B cell (primary cell): ENCODE measurements around the gene CDH2. TPM values are rescaled to one million over a fixed set of nuclear protein-coding genes. Genes with fewer than 3 reads are reported as not detected.

ENCODE experiments used
- ATAC-seq: fragments of 200-7000 bp; cut with Tn5 transposase; one replicate; pipeline ENCODE4 v1.10.0; 2021; ENCODE audit warnings: low read depth, mild to moderate bottlenecking, moderate number of reproducible peaks, moderate library complexity
- CTCF ChIA-PET: fragments of 350-600 bp; sonication (Branson Sonifier 250); formaldehyde crosslinking; loops from one replicate; lab custom pipeline; 2021; ENCODE audit warnings: antibody characterized with exemption, inconsistent platforms; lab: Charles Lee
- POLR2A ChIA-PET: fragments of 350-600 bp; sonication (Branson Sonifier 250); formaldehyde crosslinking; loops from one replicate; lab custom pipeline; 2021; ENCODE audit warnings: antibody characterized with exemption; lab: Charles Lee
- DNase-seq: peaks from one replicate; pipeline ENCODE4 v3.0.0; 2013
- H2AFZ ChIP-seq: 2 replicates; pipeline ENCODE4 v1.6.1; 2012; ENCODE audit warnings: mild to moderate bottlenecking, low read depth, low read length; ENCODE audit not compliant: insufficient read depth, poor library complexity, severe bottlenecking
- H3K27ac ChIP-seq, 2 donors: 1 replicate in 1 of 2; 2 replicates in 1 of 2; pipeline ENCODE4 v1.5.1; 2012 to 2013; ENCODE audit warnings: low read length in 2 of 2, mild to moderate bottlenecking in 2 of 2, moderate library complexity in 1 of 2
- H3K27me3 ChIP-seq, 4 experiments: fragments of 200-600 bp in 1 of 4; sonication (generic) in 1 of 4; replicated peaks in 1 of 4; 1 replicate in 2 of 4; 2 replicates in 2 of 4; pipeline versions ENCODE4 v1.6.1 to v1.7.0; 2013 to 2016; ENCODE audit warnings: low read length in 3 of 4, mild to moderate bottlenecking in 2 of 4, mixed read lengths in 1 of 4, moderate library complexity in 1 of 4; ENCODE audit not compliant: insufficient read depth in 4 of 4, control insufficient read depth in 3 of 4; ENCODE audit errors: control extremely low read depth in 1 of 4
- H3K36me3 ChIP-seq, 2 experiments: replicated peaks in 1 of 2; 1 replicate in 1 of 2; 2 replicates in 1 of 2; pipeline versions ENCODE4 v1.6.1 to v1.7.1; 2013; ENCODE audit warnings: low read length in 1 of 2; ENCODE audit not compliant: insufficient read depth in 2 of 2, control insufficient read depth in 1 of 2; ENCODE audit errors: control extremely low read depth in 1 of 2, extremely low read depth in 1 of 2
- H3K4me1 ChIP-seq, 2 donors: fragments of 200-600 bp in 1 of 2; sonication (generic) in 1 of 2; 1 replicate in 1 of 2; 2 replicates in 1 of 2; pipeline versions ENCODE4 v1.5.1 to v1.6.1; 2013 to 2017; ENCODE audit warnings: low read length in 2 of 2; ENCODE audit not compliant: control insufficient read depth in 2 of 2, insufficient read depth in 2 of 2
- H3K4me2 ChIP-seq: replicated peaks from 2 replicates; pipeline ENCODE3; 2012; ENCODE audit warnings: mild to moderate bottlenecking, low read depth, low read length; ENCODE audit not compliant: poor library complexity, severe bottlenecking
- H3K4me3 ChIP-seq, 5 experiments: fragments of 200-600 bp in 1 of 5; sonication (generic) in 1 of 5; 1 replicate in 3 of 5; 2 replicates in 2 of 5; pipeline versions ENCODE4 v1.5.1 to v1.7.0; 2011 to 2016; ENCODE audit warnings: low read length in 4 of 5, mild to moderate bottlenecking in 4 of 5, low read depth in 2 of 5, control low read depth in 1 of 5, moderate library complexity in 1 of 5; ENCODE audit not compliant: insufficient read depth in 1 of 5; ENCODE audit errors: control extremely low read depth in 1 of 5, extremely low read depth in 1 of 5
- H3K79me2 ChIP-seq: fragments of 200-600 bp; sonication (generic); one replicate; pipeline ENCODE4 v1.6.0; 2016; ENCODE audit warnings: low read length; ENCODE audit not compliant: control insufficient read depth, insufficient read depth
- H3K9ac ChIP-seq: fragments of 200-600 bp; sonication (generic); 2 replicates; pipeline ENCODE4 v1.6.1; 2017; ENCODE audit warnings: mild to moderate bottlenecking, low read length, moderate library complexity
- H3K9me3 ChIP-seq, 3 donors: one replicate each; pipeline versions ENCODE4 v1.6.1 to v1.7.1; 2013; ENCODE audit warnings: low read length in 2 of 3; ENCODE audit not compliant: control insufficient read depth in 2 of 3, insufficient read depth in 1 of 3; ENCODE audit errors: control extremely low read depth in 1 of 3
- H4K20me1 ChIP-seq: 2 replicates; pipeline ENCODE4 v1.6.0; 2012; ENCODE audit warnings: mild to moderate bottlenecking, low read length; ENCODE audit not compliant: insufficient read depth, control insufficient read depth, poor library complexity, severe bottlenecking
- H3K27ac Mint-ChIP-seq: one replicate; pipeline ENCODE4 v1.8.0; 2021; ENCODE audit warnings: mixed read lengths
- H3K27me3 Mint-ChIP-seq: one replicate; pipeline ENCODE4 v1.8.0; 2021; ENCODE audit warnings: mixed read lengths
- H3K4me1 Mint-ChIP-seq: one replicate; pipeline ENCODE4 v1.8.0; 2021; ENCODE audit warnings: mixed read lengths
- H3K4me3 Mint-ChIP-seq: one replicate; pipeline ENCODE4 v1.8.0; 2021; ENCODE audit warnings: mixed read lengths
- H3K9me3 Mint-ChIP-seq: one replicate; pipeline ENCODE4 v1.8.0; 2022; ENCODE audit warnings: mixed read lengths; ENCODE audit not compliant: insufficient read depth
- EZH2 ChIP-seq: IDR thresholded peaks from 2 replicates; pipeline ENCODE4 v1.6.1; 2012; ENCODE audit warnings: borderline replicate concordance, low read depth, mild to moderate bottlenecking, moderate library complexity, low read length; ENCODE audit not compliant: insufficient read depth, poor library complexity, severe bottlenecking
- WGBS: methylation state at CpG from one replicate; pipeline ENCODE4 v1.1.5; 2013; ENCODE audit warnings: missing lambda C conversion rate; ENCODE audit not compliant: insufficient coverage; 5-methylcytosine and 5-hydroxymethylcytosine counted together
- intact Hi-C: fragments of 100-400 bp; cut with micrococcal nuclease; formaldehyde crosslinking; loops from one replicate; pipeline ENCODE4 v1.10.0; 2022
- polyA plus RNA-seq: library from polyadenylated mRNA; depleted of rRNA; stranded (reverse); fragments of >200 nt; gene quantifications from 2 replicates; pipeline ENCODE4 v1.2.3, GENCODE V29; 2012
- total RNA-seq, 2 donors: library from RNA; stranded (reverse); fragments of 120-200 nt in 1 of 2; gene quantifications; 1 replicate in 1 of 2; 2 replicates in 1 of 2; pipeline versions ENCODE4 v1.2.3 to v1.2.4, GENCODE V29; 2013 to 2022
- TF ChIP-seq, protein P1 (sequence below): fragments of 200-600 bp; IDR thresholded peaks from one replicate; pipeline ENCODE4 v1.8.0; 2022; ENCODE audit warnings: antibody characterized with exemption, mild to moderate bottlenecking

The CDH2 gene
- total and polyA plus RNA-seq, 2 donors (not counting 1 experiment from before 2014, with no cell fraction given) = not detected

- no peak overlapping the region for H3K4me3 Mint-ChIP-seq
- WGBS = 94% methylated on average over 2 of the region's 6 CpGs
- no peaks in the 10 kb centered on the region for H3K79me2 ChIP-seq
- H3K4me1 Mint-ChIP-seq = no peaks in the 10 kb centered on the region
- H3K27ac ChIP-seq = no peak overlapping the region
- no peak for ATAC-seq
- H3K4me1 ChIP-seq = no peaks in the 10 kb centered on the region
- H3K9ac ChIP-seq = no peak overlapping the region
- TF ChIP-seq, protein P1, sequence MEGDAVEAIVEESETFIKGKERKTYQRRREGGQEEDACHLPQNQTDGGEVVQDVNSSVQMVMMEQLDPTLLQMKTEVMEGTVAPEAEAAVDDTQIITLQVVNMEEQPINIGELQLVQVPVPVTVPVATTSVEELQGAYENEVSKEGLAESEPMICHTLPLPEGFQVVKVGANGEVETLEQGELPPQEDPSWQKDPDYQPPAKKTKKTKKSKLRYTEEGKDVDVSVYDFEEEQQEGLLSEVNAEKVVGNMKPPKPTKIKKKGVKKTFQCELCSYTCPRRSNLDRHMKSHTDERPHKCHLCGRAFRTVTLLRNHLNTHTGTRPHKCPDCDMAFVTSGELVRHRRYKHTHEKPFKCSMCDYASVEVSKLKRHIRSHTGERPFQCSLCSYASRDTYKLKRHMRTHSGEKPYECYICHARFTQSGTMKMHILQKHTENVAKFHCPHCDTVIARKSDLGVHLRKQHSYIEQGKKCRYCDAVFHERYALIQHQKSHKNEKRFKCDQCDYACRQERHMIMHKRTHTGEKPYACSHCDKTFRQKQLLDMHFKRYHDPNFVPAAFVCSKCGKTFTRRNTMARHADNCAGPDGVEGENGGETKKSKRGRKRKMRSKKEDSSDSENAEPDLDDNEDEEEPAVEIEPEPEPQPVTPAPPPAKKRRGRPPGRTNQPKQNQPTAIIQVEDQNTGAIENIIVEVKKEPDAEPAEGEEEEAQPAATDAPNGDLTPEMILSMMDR = no peak
- no peak overlapping the region for H2AFZ ChIP-seq
- H3K27ac Mint-ChIP-seq = no peak overlapping the region
- no peaks in the 10 kb centered on the region for H3K27me3 Mint-ChIP-seq
- ChIA-PET CTCF (no interaction called here), POLR2A (no interaction called here)
- no peaks in the 10 kb centered on the region for H3K36me3 ChIP-seq
- H3K27me3 ChIP-seq = no peaks in the 10 kb centered on the region
- H4K20me1 ChIP-seq = no peaks in the 10 kb centered on the region
- DNase-seq = no peak
- peaks cover 2% of the 10 kb centered on the region for H3K9me3 Mint-ChIP-seq
- no peak overlapping the region for H3K4me2 ChIP-seq
- no peak overlapping the region for H3K4me3 ChIP-seq
- no peaks in the 10 kb centered on the region for H3K9me3 ChIP-seq
- intact Hi-C loops = no loop called here
Observed at GRCh38 chr18:27956001-27956640, 220.8 kb downstream of the CDH2 start.

GRCh38 chr18:27954226-27954625 is 222.7 kb downstream of the CDH2 start:
- H2AFZ ChIP-seq = no peak overlapping the region
- Mint-ChIP-seq H3K4me1 (no peaks in the 10 kb centered on the region), H3K9me3 (peaks cover 2% of the 10 kb centered on the region), H3K27me3 (no peaks in the 10 kb centered on the region), H3K4me3 (no peak overlapping the region), H3K27ac (no peak overlapping the region)
- no peak overlapping the region for H3K4me3 ChIP-seq
- 100% methylated on average over 1 of the region's 3 CpGs for WGBS
- no peaks in the 10 kb centered on the region for H3K79me2 ChIP-seq
- ChIA-PET POLR2A (no interaction called here), CTCF (no interaction called here)
- no peak overlapping the region for H3K4me2 ChIP-seq
- intact Hi-C loops = no loop called here
- DNase-seq (no peak), ATAC-seq (no peak)
- H3K9ac ChIP-seq = no peak overlapping the region
- no peaks in the 10 kb centered on the region for H4K20me1 ChIP-seq
- H3K36me3 ChIP-seq = no peaks in the 10 kb centered on the region
- no peaks in the 10 kb centered on the region for H3K4me1 ChIP-seq
- no peaks in the 10 kb centered on the region for H3K9me3 ChIP-seq
- no peaks in the 10 kb centered on the region for H3K27me3 ChIP-seq
- TF ChIP-seq, protein P1 = no peak
- TF ChIP-seq EZH2 = no peak
- H3K27ac ChIP-seq = no peak overlapping the region
